ENCODE measurements around the gene CPEB4.

Gene CPEB4

DNA sequence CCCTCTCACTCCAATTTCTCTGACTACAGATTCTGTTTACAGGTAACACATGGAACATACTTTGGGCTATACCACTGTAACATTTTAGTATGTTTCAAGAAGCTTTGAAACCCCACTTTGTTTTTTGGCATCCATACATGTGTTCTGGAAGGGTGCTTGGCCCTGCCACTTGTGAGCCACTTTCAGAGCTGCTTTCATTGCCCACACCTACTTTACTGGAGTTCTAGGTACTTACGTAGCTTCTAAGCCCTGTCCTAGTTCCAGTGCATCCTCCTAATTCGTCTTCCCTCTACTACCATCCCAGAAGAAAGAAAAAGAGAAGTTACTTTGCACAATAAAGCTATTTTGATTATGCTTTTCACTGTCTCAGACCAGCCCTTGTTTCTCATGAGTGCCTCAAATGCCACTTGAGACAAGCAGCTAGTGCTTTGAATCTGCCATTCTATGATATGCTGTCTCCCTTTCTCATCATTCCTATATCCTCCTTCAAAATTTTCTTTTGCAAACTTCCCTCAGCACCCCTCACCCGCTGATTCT lies 74.4 kb downstream of the CPEB4 start:
- TF ChIP-seq POLR2AphosphoS5 (IDR thresholded peaks at IDR 0.05; ENCODE audit: low read depth, low read length): no peak
- TF ChIP-seq FOXP2 (optimal IDR thresholded peaks at IDR 0.05; ENCODE audit: borderline replicate concordance, extremely low read depth, extremely low read length, insufficient read depth): no peak
- no peak for TF ChIP-seq SIN3A (IDR thresholded peaks at IDR 0.05; ENCODE audit: borderline replicate concordance, insufficient read depth, low read length)
- no peak for TF ChIP-seq REST (IDR thresholded peaks at IDR 0.05; ENCODE audit: insufficient read depth in 1 of 2, low read depth in 2 of 2, low read length in 2 of 2)
- TF ChIP-seq TAF1 (IDR thresholded peaks at IDR 0.05; ENCODE audit: borderline replicate concordance, insufficient read depth, low read length): no peak

DNA sequence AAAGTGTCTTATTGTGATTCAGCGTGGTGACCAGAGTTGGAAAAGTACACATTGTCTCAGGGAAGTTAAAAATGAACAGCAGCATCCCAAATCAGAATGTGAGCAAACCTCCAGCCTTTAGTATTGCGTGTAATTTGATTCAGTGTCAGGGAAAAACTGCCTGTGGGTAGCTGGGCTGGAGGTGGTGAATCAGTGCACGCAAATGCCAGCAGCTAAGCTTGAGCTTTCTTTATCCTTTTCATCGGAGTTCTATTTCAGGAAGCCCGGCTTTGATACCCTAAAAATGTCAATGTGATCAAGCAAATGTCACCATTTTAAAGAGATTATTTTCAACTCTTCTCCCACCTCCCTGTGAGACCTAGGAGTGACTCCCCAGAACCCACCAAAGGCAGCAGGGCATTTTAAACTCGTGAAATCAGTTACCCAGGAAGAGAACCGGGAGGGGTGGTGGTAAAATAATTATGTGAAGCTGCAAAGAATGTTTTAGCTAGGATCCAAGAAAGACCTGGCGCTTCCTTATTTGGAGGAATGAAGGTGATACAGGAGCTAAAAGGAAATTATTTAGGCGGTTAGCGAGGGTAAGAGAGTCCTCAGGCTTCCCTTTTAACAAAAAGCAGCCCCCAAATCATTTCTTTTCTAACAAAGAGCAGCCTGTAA lies 75.2 kb downstream of the CPEB4 start:
- TF ChIP-seq REST (IDR thresholded peaks at IDR 0.05; ENCODE audit: insufficient read depth in 1 of 2, low read depth in 2 of 2, low read length in 2 of 2): no peak
- no peak for TF ChIP-seq SIN3A (IDR thresholded peaks at IDR 0.05; ENCODE audit: borderline replicate concordance, insufficient read depth, low read length)
- no peak for TF ChIP-seq POLR2AphosphoS5 (IDR thresholded peaks at IDR 0.05; ENCODE audit: low read depth, low read length)
- no peak for TF ChIP-seq TAF1 (IDR thresholded peaks at IDR 0.05; ENCODE audit: borderline replicate concordance, insufficient read depth, low read length)
- no peak for TF ChIP-seq FOXP2 (optimal IDR thresholded peaks at IDR 0.05; ENCODE audit: borderline replicate concordance, extremely low read depth, extremely low read length, insufficient read depth)

DNA sequence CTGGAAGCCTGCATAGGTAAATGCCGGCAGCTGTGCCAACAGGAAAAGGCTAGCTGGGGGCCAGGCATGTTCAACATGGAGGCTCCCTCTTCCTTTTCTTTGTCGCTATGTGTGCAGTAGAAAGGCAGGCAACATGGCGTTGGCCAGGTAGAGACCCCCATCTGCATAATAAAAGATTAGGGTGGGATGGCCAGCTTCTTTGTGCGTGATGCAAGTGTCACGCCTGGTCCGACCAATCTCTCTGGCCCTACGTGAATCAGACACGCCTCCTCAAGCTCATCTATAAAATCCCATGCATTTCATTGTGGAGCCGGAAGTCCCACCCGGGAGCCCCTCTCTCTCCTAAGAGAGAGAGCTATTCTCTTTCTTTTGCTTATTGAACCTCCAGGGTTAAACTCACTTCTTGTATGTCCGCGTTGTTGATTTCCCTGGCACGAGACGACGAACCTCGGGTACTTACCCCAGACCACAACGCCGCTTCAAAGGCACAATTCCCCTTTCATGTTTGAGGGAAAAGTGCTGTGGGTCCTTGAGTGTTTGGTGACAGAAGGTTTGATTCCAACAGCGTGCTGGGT lies 75.8 kb downstream of the CPEB4 start:
- TF ChIP-seq SIN3A (IDR thresholded peaks at IDR 0.05; ENCODE audit: borderline replicate concordance, insufficient read depth, low read length) (no peak), REST (IDR thresholded peaks at IDR 0.05; ENCODE audit: insufficient read depth in 1 of 2, low read depth in 2 of 2, low read length in 2 of 2) (no peak), POLR2AphosphoS5 (IDR thresholded peaks at IDR 0.05; ENCODE audit: low read depth, low read length) (no peak), FOXP2 (optimal IDR thresholded peaks at IDR 0.05; ENCODE audit: borderline replicate concordance, extremely low read depth, extremely low read length, insufficient read depth) (no peak), TAF1 (IDR thresholded peaks at IDR 0.05; ENCODE audit: borderline replicate concordance, insufficient read depth, low read length) (no peak)

DNA sequence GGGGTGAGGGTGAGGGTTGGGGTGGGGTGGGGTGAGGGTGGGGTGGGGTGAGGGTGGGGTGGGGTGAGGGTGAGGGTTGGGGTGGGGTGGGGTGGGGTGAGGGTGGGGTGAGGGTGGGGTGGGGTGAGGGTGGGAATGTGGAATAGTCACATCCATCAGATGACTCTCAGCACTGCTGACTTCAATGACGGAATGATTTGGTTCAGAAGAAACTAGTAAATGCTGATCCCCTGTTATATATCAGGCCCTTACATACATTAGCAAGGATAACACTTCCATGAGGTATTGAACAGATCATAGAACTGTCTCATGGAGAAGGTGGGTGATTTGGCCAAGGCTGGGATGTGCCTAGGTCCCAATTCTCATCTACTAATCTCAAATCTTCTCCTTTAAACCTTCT lies 76.4 kb downstream of the CPEB4 start:
- TF ChIP-seq TAF1 (IDR thresholded peaks at IDR 0.05; ENCODE audit: borderline replicate concordance, insufficient read depth, low read length): no peak
- no peak for TF ChIP-seq REST (IDR thresholded peaks at IDR 0.05; ENCODE audit: insufficient read depth in 1 of 2, low read depth in 2 of 2, low read length in 2 of 2)
- TF ChIP-seq SIN3A (IDR thresholded peaks at IDR 0.05; ENCODE audit: borderline replicate concordance, insufficient read depth, low read length): no peak
- TF ChIP-seq POLR2AphosphoS5 (IDR thresholded peaks at IDR 0.05; ENCODE audit: low read depth, low read length): no peak

All from PFSK-1 (cell line).